HG02870 (cell line): ENCODE measurements around the gene FRMPD1.
"Not testable (repeated sequence)": the region's sequence is repeated elsewhere in the genome, so short reads cannot be mapped to it uniquely, and the experiment has no call there.

Source experiments
- ATAC-seq: cut with Tn5 transposase; IDR thresholded peaks from one replicate; pipeline ENCODE4 v1.9.1; 2021; ENCODE audit warnings: mild to moderate bottlenecking, moderate library complexity; ENCODE audit not compliant: unreplicated experiment

FRMPD1 gene, protein sequence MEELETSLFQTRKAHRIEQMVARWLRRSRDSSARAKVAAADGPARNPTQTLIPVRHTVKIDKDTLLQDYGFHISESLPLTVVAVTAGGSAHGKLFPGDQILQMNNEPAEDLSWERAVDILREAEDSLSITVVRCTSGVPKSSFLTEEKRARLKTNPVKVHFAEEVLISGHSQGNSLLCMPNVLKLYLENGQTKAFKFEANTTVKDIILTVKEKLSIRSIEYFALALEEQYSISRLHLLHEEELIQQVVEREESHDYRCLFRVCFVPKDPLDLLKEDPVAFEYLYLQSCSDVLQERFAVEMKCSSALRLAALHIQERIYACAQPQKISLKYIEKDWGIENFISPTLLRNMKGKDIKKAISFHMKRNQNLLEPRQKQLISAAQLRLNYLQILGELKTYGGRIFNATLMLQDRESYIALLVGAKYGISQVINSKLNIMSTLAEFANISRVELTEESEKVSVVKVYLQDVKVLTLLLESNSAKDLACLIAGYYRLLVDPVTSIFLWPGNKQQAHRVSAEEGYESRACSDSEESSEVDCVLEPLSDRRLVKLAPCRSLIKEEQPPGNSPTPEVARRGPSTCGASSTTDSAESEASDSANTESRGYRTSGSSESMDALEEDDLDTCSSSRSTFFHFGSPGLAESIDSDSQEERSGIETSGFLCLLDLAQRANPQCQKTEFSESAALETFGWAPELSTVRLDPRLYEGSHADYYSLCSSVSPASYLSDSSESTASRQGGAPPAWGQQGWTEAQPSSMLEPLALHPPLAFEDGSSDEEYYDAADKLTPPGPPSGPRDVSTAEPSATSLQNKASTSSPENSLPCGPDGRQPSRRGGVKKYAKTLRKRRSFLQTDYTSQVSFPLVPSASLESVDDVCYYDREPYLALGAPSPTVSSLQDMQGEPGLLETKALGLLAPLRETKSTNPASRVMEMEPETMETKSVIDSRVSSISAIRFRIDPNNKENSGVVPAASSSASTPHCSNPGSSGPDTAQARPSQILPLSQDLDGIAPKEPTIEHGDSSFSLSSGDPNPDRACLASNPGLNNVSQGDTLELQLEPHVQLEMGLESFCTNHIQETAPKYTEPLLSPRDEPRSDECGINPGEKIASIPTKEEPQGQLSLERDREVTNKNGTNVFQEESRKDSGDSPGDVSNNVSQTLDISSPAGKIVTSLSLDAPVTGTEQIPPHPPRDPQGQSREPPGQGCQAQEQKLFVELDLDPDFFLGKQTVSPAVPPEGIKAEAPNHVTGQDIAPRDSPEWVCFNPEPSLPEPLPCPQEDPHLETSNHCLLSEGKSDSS (N-terminal part only)

DNA sequence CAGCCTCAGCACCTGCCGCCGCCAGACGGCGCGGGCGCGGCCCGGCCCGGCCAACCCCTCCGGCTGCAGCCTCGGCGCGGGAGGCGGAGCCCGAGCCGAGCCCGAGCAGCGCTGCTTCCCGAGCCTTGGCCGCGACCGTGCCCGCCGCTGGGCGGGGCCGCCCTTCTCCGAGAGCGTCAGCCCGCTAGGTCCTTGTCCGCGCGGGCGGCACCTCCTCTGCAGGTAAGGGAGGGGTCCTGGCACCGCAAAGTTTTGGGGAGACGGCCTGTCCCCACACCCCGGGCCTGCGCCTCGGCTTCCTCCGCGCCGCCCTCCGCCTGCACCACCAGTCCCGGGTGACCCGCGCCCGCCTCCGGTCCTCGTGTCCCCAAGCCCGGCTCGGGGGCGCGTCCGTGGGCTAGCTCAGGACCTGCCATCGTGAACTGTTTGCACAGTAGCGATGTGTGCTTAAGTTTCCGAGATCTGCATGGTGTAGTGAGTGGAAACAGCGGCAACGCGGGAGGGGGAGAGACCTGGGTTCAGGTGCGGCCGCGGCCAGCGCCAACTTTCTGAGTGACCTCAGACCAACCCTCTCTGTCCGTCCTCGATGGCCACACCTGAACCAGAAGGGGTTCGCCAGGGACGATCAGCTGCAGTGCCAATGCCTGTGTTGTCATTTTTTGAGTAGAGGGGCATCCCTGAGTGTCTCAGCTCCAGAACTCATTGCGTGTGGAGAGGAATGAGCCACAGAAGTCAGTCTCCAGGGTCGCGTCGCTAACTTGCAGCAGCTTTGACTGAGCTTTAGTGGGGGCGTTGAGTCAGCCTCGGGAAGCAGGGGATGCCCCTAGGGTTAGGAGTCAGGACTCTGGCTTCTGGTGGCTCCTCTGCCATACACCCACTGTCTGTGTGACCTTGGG lies at the start of gene FRMPD1:
Gene FRMPD1, plus strand, starts transcription at position 82 of the 896 bp plus-strand sequence. CDS start 41,688 bp downstream, outside the sequence.
- peak; percentile 70 for ATAC-seq

DNA sequence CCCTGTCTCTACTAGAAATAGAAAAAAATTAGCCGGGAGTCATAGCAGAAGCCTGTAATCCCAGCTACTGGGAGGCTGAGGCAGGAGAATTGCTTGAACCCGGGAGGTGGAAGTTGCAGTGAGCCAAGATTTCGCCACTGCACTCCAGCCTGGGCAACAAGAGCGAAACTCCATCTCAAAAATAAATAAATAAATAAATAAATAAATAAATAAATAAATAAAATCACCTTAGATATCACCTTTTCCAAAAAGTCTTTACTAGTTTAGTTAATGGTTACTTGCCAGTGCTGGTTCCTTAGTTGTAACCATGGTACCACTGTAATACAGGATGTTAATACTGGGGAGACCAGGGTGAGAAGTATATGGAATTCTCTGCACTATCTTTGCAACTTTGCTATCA lies 48.7 kb upstream of the FRMPD1 start:
- not testable (repeated sequence) for ATAC-seq

DNA sequence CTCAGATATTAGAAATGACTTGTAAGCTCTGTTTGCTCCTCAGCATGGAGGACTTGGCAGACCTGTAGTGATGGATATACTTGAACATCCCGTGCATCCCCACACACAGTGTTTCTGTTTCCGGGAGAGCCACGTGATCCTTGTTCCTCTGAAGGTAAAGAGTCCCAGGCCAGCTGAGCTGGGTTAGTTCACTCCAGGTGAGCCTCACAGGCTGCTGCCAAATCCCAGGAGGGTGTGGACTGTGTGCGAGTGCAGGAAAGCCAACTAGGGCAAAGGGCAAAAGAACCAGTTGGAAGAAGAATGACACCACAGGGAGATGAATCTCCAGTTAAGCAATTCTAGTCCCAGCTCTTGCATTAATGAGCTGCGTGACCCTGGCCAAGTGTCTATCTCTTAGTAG lies 47.9 kb upstream of the FRMPD1 start:
- no peak for ATAC-seq

DNA sequence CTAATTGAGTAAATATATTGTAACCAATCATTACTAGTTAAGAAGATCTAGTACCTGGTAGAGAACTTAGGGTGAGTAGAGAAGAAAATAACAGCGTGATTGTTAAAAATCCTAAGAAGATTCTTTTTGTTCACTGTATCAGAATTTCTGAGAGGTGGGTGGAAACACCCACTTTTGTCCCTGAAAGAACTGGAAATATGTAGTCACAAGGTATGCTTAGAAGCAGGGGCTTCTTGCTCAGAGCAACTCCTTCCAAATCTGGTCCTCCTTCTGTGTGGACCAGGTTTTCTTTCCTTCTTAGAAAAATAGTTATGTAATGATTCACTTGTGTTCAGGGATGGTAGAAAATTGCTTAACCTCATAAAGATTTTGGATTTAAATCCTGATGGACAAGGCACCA lies 46.5 kb upstream of the FRMPD1 start:
- no peak for ATAC-seq

DNA sequence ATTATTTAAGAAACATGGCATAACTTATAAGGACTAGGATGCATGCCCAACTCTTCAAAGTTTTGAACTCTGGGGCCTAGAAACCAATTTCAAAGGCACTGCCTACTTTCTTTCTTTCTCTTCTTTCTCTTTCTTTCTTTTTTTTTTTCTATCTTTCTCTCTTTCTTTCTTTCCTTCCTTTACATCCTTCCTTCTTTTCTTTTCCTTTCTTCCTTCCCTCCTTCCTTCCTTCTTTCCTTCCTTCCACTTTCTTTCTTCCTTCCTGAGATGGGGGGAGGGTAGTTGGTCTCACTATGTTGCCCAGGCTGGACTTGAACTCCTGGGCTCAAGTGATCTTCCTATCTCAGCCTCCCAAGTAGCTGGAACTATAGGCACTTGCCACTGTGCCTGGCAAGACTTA lies 42.5 kb upstream of the FRMPD1 start:
- no peak for ATAC-seq

DNA sequence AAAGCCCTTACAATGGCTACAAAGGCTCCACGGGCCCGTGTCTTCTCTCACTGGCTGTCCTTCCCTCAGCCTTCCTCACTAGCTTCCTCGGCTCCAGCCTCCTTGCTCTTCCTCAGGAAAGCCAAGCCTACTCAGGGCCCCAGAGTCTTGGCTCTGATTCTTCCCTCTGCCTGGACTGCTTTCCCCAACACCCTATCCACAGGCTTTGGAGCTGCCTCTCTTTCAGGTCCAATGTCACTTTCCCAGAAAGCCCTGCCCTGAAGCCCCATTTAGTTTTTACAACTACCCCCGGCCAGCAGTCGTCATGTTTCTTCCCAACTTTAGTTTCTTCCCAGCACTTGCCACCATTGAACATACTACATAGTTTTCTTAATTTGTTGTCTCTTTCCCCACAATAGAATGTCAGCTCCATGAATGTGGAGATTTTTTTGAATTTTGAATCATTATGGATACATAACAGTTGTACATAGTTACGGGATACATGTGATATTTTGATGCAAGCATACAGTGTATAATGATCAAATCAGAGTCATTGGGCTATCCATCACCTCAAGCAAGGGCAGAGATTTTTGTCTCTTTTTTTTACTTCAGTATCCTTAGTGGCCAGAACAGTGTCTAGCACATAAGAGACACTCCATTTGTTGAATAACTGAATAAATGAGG lies 40.9 kb upstream of the FRMPD1 start:
- no peak for ATAC-seq

DNA sequence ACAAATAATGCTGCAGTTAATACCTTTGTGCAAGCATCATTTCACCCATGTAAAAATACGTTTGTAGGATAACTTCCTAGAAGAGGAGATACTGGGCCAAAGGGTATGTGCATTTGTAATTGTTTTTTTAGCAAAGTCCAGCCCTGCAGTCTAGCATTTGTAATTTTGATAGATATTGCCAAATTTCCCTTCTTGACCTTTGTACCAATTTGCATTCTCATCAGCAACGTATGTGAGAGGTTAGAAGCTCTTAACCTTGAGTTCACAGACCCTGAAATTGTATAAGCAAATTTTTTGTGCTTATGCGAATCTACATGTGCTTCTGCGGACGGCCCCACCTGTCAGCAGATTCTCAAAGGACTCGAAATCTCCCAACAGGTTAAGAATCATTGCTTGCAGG lies 39.7 kb upstream of the FRMPD1 start:
- ATAC-seq = no peak

DNA sequence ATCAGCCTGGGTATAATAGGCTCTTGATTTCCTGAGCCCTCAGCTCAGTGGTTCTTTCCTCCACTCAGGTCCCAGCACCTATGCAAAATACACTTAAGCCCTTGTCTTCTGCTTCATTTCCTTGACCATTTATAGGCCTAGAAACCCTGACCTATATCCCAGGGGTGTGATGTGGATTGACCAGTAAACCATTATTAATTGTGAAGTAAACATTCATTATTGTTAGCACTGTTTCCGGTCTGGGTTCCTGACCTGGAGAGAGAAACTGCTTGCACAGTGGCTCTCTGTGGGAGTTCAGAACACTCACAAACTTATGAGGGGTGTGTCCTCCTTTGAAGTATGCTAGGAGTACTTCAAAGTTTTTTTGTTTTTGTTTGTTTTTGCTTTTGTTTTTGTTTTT lies 38.8 kb upstream of the FRMPD1 start:
- ATAC-seq = no peak

DNA sequence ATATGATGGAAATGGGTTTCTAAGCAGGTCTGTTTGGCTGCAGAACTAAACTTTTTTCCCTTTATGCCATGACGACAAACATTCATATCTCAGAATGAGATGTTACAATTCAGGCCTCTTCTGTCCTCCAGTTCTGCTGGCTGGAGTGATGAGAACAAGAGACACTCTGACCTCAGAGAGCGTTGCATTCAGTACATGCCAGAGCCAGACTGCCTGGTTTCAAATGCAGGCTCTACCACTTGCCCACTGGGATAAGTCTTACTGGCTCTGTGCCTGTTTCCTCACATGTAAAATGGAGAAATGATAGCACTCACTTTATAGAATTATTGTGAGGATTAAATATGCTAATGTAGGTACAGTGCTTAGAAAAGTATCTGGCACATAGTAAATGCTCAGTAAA lies 33.6 kb upstream of the FRMPD1 start:
- ATAC-seq = no peak

DNA sequence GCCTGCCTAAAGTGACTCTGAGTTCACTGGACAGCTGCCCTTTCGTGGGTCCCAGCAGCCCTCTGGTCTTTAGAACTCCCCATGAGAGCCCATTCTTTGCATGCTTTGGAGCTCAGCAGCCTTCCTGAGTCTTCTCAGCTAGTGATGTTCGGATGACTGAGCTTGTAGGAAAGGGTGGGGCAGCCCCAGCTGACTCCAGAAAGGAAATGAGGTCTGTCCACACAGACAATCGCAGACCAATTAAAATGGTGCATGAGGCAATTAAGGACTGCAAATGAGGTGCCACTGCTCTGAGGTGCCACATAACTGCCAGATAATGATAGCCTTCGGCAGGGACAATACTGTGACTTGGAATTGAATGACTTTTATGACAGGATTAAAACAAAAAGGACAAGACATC lies 32.9 kb upstream of the FRMPD1 start:
- ATAC-seq = no peak

DNA sequence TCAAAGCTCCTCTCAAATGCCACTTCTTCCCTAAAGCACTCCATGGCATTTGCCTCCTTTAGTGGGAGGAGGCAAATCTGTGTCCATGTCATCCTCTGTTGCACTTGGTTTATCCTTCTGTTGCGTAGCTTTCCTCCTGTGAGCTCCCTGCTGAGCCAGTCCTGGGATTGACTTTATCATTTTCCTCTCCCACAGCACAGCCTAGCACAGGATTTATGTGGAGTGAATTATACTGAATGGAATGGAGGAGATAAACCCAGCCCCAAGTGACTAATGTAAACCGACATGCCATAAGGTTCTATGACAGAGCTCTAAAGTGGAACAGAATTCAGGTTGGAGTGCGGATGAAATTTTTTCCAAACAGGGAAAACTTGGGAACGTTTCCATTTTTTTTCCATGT lies 31.9 kb upstream of the FRMPD1 start:
- ATAC-seq = no peak

DNA sequence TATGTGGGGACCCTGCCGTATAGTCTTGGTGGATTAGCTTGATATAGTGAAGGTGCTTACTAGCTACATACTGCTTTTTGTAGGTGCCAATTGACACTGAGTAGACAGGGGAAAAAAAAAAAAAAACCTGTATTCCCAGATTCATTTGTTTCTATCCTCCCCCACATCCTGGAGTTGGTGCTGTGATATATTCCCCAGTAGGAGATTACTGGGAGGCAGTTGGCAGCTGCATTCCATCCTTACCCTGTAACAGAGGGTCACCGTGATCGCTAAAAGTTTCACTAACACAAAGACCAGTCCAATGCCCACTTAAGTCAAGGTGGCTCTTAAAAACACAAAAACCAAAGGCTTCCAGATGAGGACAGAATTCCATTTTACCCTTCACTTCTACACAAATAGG lies 30.9 kb upstream of the FRMPD1 start:
- ATAC-seq = no peak

DNA sequence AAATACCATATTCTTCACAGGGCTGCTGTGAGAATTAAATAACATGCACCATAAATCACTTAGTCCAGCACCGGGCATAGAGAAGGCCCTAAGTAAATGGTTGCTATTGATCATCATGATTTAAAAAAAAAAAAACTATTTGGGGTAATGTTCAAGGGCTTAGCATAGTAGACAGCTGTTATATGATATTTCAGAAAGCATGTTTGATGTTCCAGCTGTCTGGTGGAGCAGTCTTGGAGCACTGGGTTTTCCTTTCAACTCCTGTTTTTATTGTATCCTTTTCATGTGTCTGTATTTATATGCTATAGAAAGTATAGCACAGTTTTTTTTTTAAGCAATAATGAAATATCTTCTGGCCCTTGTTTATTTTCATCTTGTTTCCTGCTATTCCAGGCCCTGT lies 30.4 kb upstream of the FRMPD1 start:
- no peak for ATAC-seq

DNA sequence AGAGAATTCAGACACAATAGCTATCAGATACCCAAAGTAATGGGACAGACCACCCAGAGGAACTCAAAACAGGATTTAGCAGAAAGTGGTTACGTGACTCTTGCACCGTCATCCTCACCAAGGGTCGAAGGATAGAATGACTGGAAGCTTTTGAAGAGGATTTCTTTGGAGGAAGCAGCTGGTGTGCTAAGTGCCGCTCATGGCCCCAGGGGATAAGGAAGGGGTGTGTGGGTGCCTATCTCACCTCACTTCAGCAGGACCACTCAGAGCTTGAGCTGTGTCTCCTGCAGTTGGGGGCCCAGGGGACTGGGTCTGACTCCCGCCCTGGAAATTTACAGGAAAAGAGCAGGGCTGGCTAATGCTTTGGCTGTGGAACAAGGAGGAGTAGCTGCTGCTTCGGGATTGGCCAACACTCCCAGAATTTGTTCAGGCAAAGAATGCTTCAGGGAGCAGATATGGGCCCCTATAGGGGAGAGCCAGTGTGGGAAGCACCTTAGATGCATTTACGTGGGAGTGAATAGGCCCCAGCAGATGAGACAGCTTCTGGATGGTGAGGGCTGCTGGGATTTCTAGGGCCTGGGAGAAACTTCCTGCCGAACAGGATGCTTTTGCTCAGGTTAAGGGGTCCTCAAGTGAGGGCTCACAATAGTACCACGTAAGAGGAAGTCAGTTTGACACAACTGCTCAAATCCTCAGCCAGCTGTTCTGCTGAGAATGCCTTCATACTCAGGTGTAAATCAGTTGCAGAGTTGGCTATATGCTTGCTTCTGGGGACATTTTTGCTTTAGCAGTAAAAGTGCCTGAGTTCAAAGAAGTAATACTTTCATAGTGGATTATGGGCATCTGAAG lies 29.3 kb upstream of the FRMPD1 start:
- ATAC-seq = no peak

DNA sequence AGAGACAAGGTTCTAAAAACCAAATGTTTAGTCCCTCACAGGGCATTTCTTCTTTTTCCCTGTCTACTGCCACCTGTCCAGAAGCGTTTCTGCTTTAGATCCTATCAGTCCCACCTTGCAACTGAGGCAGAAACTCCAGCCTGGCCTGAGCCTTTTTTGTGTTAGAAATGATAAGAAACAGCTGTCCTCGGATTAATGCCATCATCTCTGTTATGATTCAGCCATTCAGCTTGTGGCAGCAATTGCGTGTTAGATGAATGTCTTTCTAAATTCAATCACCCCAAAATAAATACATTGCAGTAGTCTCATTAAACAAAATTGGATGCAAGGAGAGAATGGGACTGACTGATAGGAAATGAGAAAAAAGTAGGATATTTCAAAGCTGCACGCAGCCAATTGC lies 28.3 kb upstream of the FRMPD1 start:
- no peak for ATAC-seq

DNA sequence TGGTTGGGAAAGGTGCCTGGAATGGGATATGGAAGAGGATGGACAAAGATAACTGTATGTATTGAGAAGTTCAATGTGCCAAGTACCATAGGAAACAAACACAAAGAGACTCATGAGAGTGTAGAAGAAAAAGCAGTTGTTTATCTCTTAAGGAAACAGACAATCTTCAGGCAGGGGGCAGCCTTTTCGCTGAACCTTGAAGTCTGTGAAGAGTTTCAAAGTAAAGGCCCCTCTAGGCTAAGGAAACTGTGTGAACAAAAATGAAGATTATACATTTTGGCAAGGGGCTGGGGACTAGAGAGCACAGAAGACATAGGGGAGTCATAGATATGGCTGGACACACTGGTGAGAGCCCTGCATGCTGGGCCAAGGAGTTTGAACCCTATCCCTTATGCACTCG lies 27.5 kb upstream of the FRMPD1 start:
- no peak for ATAC-seq

DNA sequence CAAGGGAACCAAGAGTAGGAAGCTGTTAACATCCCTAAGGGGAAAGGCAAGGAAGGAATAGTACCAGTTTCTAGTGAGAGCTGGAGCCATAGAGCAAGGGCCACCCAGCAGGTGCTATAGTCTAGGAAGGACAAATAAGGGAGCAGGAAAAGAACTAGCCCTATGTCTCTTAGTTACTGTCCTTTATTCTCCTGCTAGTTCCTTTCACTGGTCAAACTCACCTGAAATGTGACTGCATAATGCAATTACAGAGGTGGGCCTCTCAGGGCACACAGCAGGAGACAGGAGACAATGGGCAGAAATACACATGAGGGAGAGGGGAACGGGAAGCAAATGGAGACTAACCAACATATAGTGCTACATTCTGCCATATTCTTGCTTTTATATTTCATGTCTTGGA lies 26.7 kb upstream of the FRMPD1 start:
- no peak for ATAC-seq

DNA sequence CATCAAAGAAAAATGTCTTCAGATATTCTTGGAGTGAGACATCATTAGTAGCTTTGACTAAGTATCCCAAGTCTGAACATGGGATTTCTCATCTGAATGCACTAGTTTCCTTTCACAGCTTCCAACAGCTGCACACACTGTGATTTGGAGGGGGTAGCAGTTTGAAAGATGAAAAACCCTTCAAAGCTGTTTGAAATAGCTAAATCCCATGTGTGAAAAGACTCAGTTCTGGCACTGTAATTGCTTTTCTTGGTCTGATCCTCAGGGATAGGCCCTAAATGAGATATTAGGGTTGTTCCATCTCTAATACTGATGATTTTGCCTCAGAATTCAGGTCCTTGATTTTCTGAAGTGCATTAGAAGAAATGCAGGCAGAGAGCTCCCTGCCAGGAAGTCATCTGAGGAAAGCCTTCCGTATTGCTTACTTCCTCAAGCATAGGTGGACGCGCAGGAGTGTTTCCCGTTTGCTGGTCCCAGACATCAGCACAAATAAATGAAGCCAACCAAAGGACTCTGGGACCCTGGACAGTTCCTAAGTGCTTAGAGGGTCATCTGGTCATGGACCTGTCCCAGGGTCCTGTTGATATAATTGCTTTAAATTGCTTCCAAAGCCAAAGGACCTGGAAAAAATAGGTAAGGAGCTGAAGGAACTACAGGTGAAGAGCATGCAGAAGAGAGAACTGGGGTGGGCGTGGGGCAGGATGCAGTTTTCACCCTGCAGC lies 25.6 kb upstream of the FRMPD1 start:
- ATAC-seq = no peak
